ENCODE data around the gene NTN4.

- TF ChIP-seq EZH2 (IDR thresholded peaks at IDR 0.05; ENCODE audit: borderline replicate concordance, control insufficient read depth, low read depth, low read length) (no peak), ZNF217 (IDR thresholded peaks at IDR 0.05) (no peak), CTCF (IDR thresholded peaks at IDR 0.05 in 2 of 3, conservative IDR thresholded peaks at IDR 0.05 in 1 of 3; ENCODE audit: control insufficient read depth in 2 of 3, extremely low read depth in 1 of 3, insufficient read depth in 1 of 3, low read depth in 3 of 3, low read length in 3 of 3) (no peak), REST (IDR thresholded peaks at IDR 0.05; ENCODE audit: low read depth, low read length) (no peak), EP300 (IDR thresholded peaks at IDR 0.05; ENCODE audit: borderline replicate concordance in 1 of 2, control insufficient read depth in 1 of 2, low read depth in 2 of 2, low read length in 2 of 2) (no peak), POLR2A (IDR thresholded peaks at IDR 0.05; ENCODE audit: low read depth, low read length) (no peak), HCFC1 (IDR thresholded peaks at IDR 0.05; ENCODE audit: low read length) (no peak), RFX5 (IDR thresholded peaks at IDR 0.05; ENCODE audit: low read depth, low read length) (no peak), HDGF (IDR thresholded peaks at IDR 0.05) (no peak), RCOR1 (conservative IDR thresholded peaks at IDR 0.05; ENCODE audit: low read depth, low read length) (no peak), CBX5 (IDR thresholded peaks at IDR 0.05; ENCODE audit: low read depth) (no peak), USF1 (IDR thresholded peaks at IDR 0.05; ENCODE audit: borderline replicate concordance, extremely low read length, insufficient read depth, low read depth, low read length) (no peak), POLR2AphosphoS5 (IDR thresholded peaks at IDR 0.05; ENCODE audit: low read length) (no peak)
- TF ChIP-seq, protein P1, sequence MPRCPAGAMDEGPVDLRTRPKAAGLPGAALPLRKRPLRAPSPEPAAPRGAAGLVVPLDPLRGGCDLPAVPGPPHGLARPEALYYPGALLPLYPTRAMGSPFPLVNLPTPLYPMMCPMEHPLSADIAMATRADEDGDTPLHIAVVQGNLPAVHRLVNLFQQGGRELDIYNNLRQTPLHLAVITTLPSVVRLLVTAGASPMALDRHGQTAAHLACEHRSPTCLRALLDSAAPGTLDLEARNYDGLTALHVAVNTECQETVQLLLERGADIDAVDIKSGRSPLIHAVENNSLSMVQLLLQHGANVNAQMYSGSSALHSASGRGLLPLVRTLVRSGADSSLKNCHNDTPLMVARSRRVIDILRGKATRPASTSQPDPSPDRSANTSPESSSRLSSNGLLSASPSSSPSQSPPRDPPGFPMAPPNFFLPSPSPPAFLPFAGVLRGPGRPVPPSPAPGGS (IDR thresholded peaks at IDR 0.05; ENCODE audit: borderline replicate concordance, insufficient read depth, low read depth, low read length, poor library complexity, severe bottlenecking), result no peak
Measured at GRCh38 chr12:95674631-95675030, 115.9 kb downstream of the NTN4 start.
